ENCODE measurements around the gene AKAP6. TPM values are rescaled to one million over a fixed set of nuclear protein-coding genes. Genes with fewer than 3 reads are reported as not detected.

Gene AKAP6, protein sequence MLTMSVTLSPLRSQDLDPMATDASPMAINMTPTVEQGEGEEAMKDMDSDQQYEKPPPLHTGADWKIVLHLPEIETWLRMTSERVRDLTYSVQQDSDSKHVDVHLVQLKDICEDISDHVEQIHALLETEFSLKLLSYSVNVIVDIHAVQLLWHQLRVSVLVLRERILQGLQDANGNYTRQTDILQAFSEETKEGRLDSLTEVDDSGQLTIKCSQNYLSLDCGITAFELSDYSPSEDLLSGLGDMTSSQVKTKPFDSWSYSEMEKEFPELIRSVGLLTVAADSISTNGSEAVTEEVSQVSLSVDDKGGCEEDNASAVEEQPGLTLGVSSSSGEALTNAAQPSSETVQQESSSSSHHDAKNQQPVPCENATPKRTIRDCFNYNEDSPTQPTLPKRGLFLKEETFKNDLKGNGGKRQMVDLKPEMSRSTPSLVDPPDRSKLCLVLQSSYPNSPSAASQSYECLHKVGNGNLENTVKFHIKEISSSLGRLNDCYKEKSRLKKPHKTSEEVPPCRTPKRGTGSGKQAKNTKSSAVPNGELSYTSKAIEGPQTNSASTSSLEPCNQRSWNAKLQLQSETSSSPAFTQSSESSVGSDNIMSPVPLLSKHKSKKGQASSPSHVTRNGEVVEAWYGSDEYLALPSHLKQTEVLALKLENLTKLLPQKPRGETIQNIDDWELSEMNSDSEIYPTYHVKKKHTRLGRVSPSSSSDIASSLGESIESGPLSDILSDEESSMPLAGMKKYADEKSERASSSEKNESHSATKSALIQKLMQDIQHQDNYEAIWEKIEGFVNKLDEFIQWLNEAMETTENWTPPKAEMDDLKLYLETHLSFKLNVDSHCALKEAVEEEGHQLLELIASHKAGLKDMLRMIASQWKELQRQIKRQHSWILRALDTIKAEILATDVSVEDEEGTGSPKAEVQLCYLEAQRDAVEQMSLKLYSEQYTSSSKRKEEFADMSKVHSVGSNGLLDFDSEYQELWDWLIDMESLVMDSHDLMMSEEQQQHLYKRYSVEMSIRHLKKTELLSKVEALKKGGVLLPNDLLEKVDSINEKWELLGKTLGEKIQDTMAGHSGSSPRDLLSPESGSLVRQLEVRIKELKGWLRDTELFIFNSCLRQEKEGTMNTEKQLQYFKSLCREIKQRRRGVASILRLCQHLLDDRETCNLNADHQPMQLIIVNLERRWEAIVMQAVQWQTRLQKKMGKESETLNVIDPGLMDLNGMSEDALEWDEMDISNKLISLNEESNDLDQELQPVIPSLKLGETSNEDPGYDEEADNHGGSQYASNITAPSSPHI (N-terminal part only)
- total RNA-seq (2022; extraction: Qiagen RNA extraction), result 0.42 to 0.76 TPM (median 0.51 TPM) in 5 replicates

DNA sequence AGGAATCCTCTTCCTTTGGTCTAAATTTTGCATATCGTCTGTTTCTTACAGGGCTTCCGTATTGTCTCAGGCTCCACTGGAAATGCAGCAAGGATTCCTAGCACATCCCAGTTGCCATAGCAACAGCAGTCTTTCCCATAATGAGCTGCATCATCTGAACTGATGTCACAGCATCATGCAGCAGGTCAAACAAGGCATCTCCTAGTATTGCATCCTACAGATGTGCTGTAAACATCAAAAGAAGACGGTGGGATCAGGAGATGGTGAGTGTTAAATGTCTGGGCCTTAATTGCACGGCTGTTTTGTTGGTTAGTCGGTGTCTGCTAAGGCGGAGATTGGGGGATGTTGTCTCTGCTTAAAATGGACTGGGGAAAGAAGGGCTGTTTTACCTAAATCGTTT, at the start of gene AKAP6:
TSS of gene AKAP6 (plus strand) at position 153 of the 400 bp plus-strand sequence. CDS start 104,196 bp downstream, outside the sequence.

Other genes with a start within 250 kb of the AKAP6 start
- not detected in 5 replicates for gene RNU6-7, start 127.3 kb upstream of the AKAP6 start, total RNA-seq (2022; extraction: Qiagen RNA extraction)
- gene RNU6-8, start 126.0 kb upstream of the AKAP6 start, total RNA-seq (2022; extraction: Qiagen RNA extraction), result not detected in 5 replicates